DMS79 treated with DMSO at 0.1 percent for 48 hours (cell line): ENCODE data around the gene POLR2E.

Experiments used
- DNase-seq: peaks from one replicate; lab custom pipeline; 2025; lab: John Stamatoyannopoulos, UW

POLR2E gene

DNA sequence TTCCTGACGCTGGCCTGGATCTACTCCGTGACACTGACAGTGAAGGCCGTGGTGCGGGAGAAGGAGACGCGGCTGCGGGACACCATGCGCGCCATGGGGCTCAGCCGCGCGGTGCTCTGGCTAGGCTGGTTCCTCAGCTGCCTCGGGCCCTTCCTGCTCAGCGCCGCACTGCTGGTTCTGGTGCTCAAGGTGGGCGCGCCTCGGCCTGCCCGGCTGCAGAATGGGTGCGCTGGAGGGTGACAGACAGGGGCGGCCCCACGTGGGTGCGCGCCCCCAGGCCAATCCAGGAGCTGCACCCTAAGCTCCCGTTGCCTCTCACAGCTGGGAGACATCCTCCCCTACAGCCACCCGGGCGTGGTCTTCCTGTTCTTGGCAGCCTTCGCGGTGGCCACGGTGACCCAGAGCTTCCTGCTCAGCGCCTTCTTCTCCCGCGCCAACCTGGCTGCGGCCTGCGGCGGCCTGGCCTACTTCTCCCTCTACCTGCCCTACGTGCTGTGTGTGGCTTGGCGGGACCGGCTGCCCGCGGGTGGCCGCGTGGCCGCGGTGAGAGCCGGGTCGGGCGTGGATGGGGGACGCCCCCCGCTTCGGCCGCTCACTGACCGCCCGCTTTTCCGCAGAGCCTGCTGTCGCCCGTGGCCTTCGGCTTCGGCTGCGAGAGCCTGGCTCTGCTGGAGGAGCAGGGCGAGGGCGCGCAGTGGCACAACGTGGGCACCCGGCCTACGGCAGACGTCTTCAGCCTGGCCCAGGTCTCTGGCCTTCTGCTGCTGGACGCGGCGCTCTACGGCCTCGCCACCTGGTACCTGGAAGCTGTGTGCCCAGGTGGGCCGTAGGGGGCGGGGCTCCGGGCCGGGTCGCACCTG lies 48.1 kb downstream of the POLR2E start:
- no peak for DNase-seq

DNA sequence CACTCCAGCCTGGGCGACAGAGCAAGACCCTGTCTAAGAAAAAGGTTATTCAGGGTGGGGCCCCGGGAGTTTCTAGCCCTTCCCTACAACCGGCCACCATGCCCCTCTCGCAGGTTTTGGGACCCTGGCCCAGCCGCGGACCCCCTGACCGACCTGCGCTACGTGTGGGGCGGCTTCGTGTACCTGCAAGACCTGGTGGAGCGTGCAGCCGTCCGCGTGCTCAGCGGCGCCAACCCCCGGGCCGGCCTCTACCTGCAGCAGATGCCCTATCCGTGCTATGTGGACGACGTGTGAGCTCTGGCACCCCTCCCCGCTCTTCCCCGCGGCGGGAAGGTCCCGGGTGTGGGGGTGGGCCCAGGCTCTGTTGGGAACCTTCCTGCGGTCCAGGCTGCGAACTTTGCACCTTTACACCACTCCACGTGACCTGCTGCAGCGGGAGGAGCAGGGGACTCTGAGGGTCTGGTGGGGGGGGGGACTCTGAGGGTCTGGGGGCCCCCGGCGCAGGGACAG lies 49.0 kb downstream of the POLR2E start:
- DNase-seq = no peak

DNA sequence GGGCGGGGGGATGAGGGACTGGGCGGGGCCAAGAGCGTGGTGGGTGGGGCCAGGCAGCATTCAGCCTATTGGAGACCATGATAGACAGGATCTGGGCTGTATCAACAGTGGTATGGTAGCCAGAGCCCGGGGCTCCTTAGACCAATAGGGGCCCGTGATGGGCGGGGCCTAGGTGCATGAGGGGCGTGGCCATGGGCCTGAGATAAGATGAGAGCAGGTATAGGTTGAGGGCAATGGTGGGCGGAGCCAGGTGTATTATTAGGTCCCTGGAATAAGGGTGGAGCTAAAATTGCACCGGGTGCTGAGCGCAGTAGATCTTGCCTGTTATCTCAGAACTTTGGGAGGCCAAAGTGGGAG lies 50.0 kb downstream of the POLR2E start:
- no peak for DNase-seq

DNA sequence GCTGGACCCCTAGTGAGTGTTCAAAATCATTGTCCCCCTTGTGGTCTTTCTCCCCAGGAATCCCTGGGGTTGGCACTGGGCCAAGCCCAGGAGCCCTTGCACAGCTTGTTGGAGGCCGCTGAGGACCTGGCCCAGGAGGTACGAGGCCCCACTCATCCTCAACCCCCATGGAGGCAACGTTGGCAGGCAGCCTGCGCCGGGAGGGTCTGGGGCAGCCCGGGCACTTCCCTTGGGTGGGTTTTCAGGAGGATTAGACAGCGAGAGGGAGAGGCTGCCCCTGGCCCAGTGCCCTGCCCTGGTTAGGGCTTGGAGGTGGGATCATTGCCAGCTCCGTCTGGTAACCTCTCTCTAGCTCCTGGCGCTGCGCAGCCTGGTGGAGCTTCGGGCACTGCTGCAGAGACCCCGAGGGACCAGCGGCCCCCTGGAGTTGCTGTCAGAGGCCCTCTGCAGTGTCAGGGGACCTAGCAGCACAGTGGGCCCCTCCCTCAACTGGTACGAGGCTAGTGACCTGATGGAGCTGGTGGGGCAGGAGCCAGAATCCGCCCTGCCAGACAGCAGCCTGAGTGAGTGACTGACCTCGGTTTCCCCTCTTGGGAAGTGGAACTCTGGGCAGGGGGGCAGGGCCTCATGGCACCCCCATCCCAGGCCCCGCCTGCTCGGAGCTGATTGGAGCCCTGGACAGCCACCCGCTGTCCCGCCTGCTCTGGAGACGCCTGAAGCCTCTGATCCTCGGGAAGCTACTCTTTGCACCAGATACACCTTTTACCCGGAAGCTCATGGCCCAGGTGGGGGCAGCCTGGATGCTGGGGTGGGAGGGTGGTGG lies 52.3 kb downstream of the POLR2E start:
- peak; percentile 82 for DNase-seq

DNA sequence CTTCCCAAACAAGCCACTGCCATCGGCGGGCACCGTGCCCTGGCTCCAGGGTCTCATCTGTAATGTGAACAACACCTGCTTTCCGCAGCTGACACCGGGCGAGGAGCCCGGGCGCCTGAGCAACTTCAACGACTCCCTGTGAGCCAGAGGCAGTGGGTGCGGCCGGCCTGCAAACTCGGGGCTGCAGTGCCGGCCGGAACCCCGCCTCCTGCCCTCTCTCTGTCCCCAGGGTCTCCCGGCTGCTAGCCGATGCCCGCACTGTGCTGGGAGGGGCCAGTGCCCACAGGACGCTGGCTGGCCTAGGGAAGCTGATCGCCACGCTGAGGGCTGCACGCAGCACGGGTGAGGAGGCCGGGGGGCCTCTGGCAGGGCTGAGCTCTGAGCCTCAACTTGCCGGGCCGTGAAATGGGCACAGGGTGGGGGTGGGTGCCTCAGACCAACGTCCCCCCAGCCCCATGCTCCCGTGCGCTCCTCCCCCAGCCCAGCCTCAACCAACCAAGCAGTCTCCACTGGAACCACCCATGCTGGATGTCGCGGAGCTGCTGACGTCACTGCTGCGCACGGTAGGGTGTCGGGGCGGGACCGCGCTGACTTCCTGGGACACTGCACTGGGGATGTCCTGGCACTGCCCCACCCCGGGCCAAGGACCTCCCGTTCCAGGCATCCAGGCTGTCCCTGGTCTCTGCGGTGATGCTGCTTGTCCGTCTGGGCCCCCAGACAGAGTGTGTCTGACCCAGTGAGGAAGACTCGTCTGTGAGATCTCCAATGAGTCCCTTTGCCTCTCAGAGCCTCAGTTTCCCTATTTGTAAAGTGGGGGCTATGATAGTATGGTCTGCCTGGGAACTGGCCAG lies 53.1 kb downstream of the POLR2E start:
- DNase-seq = peak; percentile 51

DNA sequence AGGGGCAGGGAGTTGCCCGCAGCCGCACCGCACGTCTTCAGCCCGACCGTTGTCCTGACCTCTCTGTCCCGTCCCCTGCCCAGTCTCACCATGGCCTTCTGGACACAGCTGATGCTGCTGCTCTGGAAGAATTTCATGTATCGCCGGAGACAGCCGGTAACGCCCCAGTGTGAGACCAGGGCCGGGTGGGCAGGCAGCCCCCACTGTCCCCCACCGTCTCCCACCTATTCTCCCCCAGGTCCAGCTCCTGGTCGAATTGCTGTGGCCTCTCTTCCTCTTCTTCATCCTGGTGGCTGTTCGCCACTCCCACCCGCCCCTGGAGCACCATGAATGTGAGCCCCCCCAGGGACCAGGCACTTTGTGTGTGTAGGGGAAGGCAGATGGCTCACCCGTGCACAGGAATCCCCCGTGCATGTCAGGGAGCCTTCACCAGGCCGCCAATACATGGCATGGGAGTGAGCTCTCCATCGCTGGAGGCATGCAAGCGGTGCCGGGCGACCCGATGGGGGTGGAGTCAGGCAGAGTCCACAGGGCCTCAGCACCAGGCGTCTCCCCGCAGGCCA lies 53.8 kb downstream of the POLR2E start:
- DNase-seq = no peak

DNA sequence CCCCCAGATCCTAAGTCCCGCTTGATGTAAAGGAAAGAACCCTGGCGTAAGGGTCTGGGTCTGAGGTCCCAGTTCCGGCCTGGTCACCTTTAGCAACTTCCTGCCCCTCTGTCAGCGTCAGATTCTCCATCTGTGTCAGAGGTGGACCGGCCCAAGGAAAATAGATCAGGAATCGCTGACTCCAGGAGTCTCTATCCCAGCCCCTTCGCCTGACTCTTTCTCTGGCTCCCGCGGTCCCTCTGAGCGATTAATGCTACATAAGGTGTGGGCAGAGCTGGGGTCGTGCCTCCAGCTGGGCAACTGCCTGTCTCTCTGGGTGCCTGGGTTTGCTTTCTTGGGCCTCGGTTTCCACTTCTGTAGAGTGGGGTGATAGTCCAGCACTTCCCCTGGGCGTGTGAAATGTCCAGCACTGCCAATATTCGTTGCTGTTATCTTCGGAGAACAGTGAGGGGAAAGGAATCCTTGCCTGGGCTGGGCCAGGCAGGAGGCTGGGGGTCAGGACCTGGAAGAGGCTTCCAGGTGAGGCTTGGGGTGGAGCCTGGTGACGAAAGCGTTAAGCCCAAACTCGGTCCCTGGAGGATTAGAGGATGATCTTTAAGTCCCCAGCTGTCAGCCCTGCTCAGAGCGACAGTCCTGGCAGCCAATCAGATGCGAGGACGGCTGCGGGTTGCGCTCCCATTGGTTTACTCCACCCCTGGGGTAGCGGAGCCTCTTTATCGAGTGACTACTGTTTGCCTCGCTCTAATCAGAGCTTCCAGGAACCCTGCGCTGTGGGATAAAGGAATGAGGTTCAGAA lies 54.5 kb downstream of the POLR2E start:
- DNase-seq = peak; percentile 78

DNA sequence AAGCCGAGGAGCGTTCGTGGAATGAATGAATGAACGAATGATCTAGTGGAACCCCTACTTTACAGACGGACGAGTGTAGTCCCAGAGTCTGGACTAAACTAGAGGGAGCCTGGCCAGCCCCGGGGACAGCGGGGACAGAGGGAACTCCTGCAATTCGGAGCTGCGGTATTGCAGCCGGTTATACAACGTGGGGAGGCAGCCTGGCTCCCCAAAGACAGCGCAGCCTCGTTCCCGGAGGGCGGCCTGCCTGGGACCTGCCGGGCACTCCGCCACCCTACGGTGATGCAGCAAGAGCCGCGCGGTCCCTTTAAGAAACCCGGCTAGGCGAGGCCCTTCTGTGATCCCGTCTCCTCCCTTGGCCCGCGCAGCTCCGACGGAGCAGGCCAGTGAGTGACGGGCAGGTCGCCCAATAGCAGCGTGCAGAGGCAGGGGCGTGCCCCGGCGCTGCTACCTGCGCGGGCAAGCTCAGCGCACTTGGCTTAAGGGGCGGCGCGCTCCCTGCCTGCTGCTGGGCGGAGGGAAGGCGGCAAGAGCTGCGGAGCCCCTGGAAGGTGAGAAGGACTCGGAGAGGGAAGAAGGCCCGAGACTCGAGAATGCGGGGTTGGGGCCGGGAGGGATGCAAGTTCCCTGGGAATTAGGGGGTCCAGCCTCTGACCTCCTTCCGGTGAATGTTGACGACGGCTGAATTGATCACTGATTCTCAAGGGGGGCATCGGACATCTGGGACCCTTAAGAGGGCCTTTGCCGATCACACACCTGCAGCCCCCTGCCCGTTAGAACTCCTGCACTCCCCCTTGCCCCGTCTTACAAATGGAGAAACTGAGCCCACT lies 55.3 kb downstream of the POLR2E start, which contains the start of gene ABCA7:
TSS of gene ABCA7 (plus strand) at position 462 of the 830 bp plus-strand sequence. CDS start 1,255 bp downstream, outside the sequence.
- peak; percentile 98 for DNase-seq

DNA sequence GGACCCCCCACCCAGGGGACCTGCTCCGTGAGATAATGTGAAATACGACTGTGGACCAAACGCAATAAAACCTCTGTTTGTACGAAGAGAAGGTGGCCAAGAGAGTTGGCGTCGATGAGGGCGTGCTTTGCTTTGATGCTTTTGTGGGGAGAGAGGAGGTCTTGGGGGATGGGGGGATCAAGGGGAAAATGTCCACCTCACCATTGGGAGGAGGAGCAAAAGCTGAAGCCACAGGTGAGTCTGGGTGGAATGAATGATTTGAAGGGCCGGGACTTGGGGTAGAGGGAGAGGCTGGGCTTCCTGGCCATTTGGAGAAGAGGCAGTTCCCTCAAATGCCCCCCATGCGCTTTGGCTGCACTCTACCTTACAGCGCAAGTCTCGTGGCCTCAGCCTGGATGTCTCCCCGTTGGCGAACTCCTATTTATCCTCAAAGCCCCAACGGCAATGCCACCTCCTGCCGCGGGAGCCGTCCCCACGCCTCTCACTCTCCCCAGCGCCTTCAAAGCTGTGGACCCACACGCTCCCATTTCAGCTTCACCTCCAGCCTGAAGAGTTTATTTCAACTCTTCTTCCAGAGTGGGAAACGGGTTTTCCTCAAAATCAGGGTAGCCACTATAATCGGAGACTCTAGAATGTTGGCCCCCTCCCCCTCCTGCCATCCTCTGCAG lies 56.1 kb downstream of the POLR2E start:
- no peak for DNase-seq

DNA sequence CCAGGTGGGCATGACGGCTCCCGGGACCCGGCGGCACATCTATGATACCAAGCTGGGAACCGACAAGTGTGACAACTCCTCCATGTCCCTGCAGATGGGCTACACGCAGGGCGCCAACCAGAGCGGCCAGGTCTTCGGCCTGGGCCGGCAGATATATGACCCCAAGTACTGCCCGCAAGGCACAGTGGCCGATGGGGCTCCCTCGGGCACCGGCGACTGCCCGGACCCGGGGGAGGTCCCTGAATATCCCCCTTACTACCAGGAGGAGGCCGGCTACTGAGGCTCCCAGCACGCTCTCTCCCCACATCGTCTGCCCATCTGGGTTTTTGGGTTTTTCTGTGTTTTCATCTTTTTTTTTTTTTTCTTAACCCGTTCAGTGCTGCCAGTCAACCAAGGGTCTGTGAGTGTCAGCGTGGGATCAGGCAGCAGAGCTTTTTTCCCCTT lies 57.5 kb downstream of the POLR2E start:
- DNase-seq = no peak
